Mononuclear cell (primary cell): ENCODE measurements around the gene FCER2. TPM values are rescaled to one million over a fixed set of nuclear protein-coding genes. Genes with fewer than 3 reads are reported as not detected.

Source experiments
- H3K27me3 ChIP-seq: 2 replicates; pipeline ENCODE4 v1.6.0; 2011; ENCODE audit warnings: low read length, control low read depth; ENCODE audit not compliant: insufficient read depth
- H3K4me1 ChIP-seq: 2 replicates; pipeline ENCODE4 v1.5.1; 2011; ENCODE audit warnings: mild to moderate bottlenecking, low read length, control low read depth; ENCODE audit not compliant: insufficient read depth
- H3K4me3 ChIP-seq: 2 replicates; pipeline ENCODE4 v1.5.1; 2011; ENCODE audit warnings: mild to moderate bottlenecking, low read length, moderate library complexity
- H3K9me3 ChIP-seq: 2 replicates; pipeline ENCODE4 v1.5.1; 2011; ENCODE audit warnings: low read depth, mild to moderate bottlenecking, control low read depth, low read length
- total RNA-seq: library from RNA; depleted of rRNA; stranded (reverse); fragments of >200 nt; gene quantifications from one replicate; pipeline ENCODE4 v1.2.3, GENCODE V29; 2012

Gene FCER2
- total RNA-seq, 1 donor = 25.4 TPM

GRCh38 chr19:7739211-7739755, 37.4 kb upstream of the FCER2 start:
- no peaks in the 10 kb centered on the region for H3K9me3 ChIP-seq
- no peaks in the 10 kb centered on the region for H3K27me3 ChIP-seq
- no peak overlapping the region for H3K4me3 ChIP-seq
- peaks cover 25% of the 10 kb centered on the region for H3K4me1 ChIP-seq

- Histone ChIP-seq H3K4me1 (peaks cover 35% of the 10 kb centered on the region), H3K4me3 (no peak overlapping the region), H3K27me3 (no peaks in the 10 kb centered on the region), H3K9me3 (no peaks in the 10 kb centered on the region)
Measured at GRCh38 chr19:7738023-7738422, 36.1 kb upstream of the FCER2 start.

DNA sequence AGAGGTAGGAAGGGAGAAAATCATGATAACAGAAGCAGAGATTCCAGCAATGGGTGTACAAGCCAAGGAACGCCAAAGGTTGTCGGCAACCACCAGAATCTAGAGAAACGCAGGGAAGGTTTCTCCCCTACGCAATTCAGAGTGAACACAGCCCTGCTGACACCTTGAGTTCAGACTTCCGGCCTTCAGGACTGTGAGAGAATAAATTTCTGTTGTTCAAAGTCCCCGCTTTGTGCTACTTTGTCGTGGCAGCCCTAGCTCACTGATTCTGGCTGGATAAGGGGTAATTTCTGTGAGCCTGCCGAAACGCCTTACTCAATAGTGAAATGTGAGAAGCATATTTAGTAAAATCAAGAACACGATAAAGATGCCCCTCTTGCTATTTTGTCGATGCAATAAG, 35.3 kb upstream of the FCER2 start:
- no peaks in the 10 kb centered on the region for H3K27me3 ChIP-seq
- H3K4me3 ChIP-seq = no peak overlapping the region
- peaks cover 35% of the 10 kb centered on the region for H3K4me1 ChIP-seq
- H3K9me3 ChIP-seq = no peaks in the 10 kb centered on the region

- Histone ChIP-seq H3K27me3 (no peaks in the 10 kb centered on the region), H3K4me1 (peaks cover 35% of the 10 kb centered on the region), H3K9me3 (no peaks in the 10 kb centered on the region), H3K4me3 (no peak overlapping the region)
Measured at GRCh38 chr19:7736148-7736547, 34.2 kb upstream of the FCER2 start.

DNA sequence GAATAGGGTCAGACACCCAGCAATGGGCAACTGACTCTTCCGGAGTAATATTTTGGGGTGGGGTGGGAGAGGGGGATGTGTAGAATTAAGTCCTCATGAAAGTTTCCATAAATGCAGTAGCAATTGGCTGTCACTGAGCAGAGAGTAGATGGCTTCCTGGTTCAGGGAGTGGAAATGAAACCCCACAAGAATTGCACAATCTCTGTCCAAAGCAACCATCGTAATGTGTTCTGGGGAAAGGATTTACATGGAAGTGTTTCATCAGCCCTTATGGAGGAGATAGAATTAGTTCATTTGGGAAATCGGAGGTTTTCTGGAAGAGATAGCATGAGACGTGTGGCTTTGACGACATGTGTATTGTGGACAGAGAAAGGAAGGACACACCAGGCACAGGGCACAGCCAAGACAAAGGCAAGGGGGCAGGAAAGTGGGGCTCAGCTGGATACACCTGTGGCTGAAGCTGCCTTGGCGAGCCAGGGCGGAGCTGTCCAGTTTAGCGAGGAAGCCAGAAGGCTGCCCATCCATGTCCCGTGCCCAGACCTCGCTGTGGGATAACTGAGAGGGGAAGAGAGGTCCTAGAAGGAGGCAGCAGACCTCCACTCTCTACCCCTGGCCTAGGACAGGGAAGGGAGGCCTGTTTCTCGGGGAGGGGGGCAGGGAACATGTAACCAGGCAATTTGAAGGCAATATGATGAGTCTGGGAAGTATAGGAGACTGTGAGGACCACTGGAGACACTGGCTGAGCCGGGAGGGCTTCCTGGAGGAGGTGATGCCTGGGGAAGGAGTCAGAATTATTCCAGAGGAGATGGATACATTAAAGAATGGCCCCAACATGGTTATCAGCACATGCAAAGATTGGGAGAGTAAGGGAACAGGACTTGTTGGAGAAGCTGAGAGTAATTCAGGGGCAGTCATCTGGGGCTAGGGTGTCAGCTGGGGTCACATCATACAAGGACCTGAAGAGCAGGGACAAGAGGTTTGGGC, 32.6 kb upstream of the FCER2 start:
- Histone ChIP-seq H3K9me3 (no peaks in the 10 kb centered on the region), H3K27me3 (peaks cover 7% of the 10 kb centered on the region), H3K4me1 (peaks cover 32% of the 10 kb centered on the region), H3K4me3 (no peak overlapping the region)

DNA sequence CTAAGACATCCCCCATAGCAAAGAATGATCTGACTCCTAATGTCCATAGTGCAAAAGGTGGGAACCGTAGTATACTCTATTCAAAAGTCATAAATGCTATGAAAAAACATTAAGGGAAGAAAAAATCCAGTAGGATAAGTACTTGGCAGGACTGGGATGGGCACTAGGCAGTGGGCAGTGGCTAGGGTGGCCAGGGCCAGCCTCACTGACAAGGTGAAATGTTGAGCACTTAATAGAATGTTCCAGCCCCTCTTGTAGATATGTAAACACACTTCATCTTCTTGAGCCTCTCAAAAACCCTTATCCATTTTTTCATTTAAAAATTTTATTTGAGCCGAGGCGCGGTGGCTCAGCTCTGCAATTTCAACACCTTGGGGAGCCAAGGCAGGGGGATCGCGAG, 31.4 kb upstream of the FCER2 start:
- Histone ChIP-seq H3K4me1 (peaks cover 43% of the 10 kb centered on the region), H3K4me3 (no peak overlapping the region), H3K9me3 (no peaks in the 10 kb centered on the region), H3K27me3 (peaks cover 16% of the 10 kb centered on the region)

DNA sequence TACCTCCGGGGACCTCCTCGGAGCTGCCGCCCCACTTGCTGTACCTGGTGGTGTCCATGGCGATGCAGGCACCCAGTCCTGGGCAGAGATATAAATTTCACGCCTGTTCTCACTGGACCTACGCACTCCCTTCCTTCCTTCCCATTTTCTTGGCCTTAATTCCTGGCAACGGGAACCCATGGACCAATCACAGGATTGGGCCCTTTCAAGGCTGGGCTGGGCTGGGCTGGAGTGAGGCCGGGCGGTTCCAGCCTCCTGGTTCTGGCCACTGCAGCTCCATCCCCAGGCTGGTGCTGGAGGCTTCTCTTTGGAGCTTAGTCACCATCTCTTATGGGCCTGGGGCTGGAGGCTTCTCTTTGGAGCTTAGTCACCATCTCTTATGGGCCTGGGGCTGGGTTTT, 30.1 kb upstream of the FCER2 start, which contains the start of gene CLEC4G:
TSS of gene CLEC4G (minus strand) at position 66 of the 400 bp plus-strand sequence. CDS start at position 58, 8 bp downstream.
- H3K9me3 ChIP-seq = no peaks in the 10 kb centered on the region
- peaks cover 16% of the 10 kb centered on the region for H3K27me3 ChIP-seq
- peaks cover 43% of the 10 kb centered on the region for H3K4me1 ChIP-seq
- no peak within 1 kb of the TSS for H3K4me3 ChIP-seq

- no peak overlapping the region for H3K4me3 ChIP-seq
- peaks cover 16% of the 10 kb centered on the region for H3K27me3 ChIP-seq
- H3K4me1 ChIP-seq = peaks cover 43% of the 10 kb centered on the region
Measured at GRCh38 chr19:7731615-7732014, 29.7 kb upstream of the FCER2 start.

DNA sequence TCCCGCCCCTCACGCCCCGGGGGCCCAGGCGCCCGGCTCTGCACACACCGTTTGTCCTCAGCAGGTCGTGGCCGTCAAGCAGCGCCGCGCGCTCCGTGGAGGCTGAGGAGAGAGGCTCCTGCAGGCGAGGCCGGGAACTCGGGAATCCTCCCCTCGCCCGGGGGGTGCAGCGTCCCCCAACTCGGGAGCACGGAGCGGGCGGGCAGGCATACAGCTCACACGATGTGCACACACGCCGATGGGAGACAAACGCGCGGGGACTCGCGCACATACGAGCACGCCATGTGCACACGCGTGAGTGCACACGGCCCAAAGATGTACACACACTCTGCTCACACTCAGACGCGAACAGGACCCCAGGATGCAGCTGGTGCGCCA, 29.3 kb upstream of the FCER2 start:
- H3K4me1 ChIP-seq = peaks cover 43% of the 10 kb centered on the region
- no peaks in the 10 kb centered on the region for H3K9me3 ChIP-seq
- peaks cover 16% of the 10 kb centered on the region for H3K27me3 ChIP-seq
- no peak overlapping the region for H3K4me3 ChIP-seq

More at GRCh38 chr19:7731615-7732014, 29.7 kb upstream of the FCER2 start:
- no peaks in the 10 kb centered on the region for H3K9me3 ChIP-seq

DNA sequence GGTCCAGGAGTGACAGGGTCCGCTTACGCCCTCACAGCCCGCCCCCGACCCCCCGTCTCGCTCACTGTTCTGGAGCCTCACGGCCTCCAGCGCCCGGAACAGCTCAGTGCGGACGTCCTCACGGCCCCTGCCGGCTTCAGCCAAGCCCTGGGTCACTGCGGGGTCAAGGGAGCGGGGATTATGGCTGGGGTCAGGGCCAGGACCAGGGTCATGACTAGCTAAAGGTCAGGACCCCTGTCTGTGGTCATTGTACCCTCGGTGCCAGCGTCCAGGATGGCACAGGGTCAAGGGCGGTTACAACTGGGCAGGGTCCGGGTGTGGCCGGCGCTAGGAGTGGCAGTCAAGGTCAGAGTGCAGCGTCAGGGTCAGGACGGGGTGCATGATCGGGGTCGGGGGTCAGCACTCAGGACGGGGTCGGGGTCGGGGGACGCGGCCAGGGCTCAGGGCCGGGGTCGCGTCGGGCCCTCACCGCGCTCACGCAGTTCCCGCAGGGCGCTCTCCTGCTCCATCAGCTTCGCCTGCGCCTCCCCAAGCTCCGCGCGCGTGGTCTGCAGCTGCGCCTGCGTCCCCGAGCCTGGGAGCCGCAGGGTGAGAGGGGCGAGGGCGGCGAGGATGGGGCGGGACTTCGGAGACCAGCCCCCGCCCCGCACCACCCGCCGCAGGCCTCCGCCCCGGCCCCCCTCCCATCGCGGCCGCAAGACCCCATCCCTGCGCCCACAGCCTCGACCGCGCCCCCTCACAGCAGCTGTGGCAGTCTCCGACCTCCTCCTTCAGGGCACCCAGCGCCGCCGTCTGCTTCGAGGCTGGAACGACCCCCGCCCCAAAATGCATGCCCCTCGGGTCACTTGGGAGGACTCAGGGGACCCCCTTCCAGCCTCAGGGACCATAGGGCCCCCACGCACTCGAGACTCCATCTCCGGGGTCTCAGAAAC, 28.6 kb upstream of the FCER2 start:
- Histone ChIP-seq H3K4me1 (peaks cover 39% of the 10 kb centered on the region), H3K27me3 (peaks cover 16% of the 10 kb centered on the region), H3K9me3 (no peaks in the 10 kb centered on the region), H3K4me3 (no peak overlapping the region)

- Histone ChIP-seq H3K4me3 (no peak overlapping the region), H3K4me1 (peaks cover 37% of the 10 kb centered on the region), H3K27me3 (peaks cover 16% of the 10 kb centered on the region), H3K9me3 (no peaks in the 10 kb centered on the region)
Measured at GRCh38 chr19:7729831-7730285, 27.9 kb upstream of the FCER2 start.

DNA sequence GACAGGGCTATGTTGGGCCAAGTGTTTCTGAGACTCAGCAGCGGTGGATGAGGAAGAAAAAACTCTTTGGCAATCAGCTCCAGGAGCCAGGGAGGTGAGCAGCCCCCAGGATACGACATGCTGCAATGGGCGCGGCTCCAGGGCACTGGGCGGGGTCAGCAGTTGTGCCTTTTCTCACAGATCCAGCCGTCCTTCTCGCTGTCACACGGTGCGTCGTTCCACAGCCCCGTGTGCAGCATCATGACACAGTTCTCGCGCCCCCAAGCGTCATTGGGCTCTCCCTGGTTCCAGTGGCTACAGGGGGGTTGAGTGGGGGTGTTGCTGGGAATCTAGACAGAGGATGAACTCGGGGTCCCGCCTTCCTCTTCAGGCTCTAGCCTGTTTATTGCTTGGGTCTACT, 27.3 kb upstream of the FCER2 start:
- peaks cover 16% of the 10 kb centered on the region for H3K27me3 ChIP-seq
- H3K4me3 ChIP-seq = no peak overlapping the region
- peaks cover 31% of the 10 kb centered on the region for H3K4me1 ChIP-seq

DNA sequence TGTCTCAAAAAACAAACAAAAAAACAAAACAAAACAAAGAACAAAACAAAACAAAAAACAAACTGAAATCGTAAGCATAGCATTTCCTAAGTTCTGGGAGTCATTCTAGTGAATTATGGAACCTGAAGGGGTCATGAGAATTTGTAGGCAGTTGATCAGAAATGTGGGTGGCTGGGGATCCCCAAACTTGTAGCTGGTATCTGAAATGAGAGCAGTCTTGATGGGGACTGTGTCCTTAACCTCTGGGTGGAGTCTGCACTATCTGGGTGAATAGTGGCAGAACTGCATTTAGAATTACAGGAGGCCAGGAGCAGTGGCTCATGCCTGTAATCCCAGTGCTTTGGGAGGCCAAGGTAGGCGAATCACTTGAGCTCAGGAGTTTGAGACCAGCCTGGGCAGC, 23.9 kb upstream of the FCER2 start:
- peaks cover 21% of the 10 kb centered on the region for H3K4me1 ChIP-seq
- peaks cover 16% of the 10 kb centered on the region for H3K27me3 ChIP-seq
- no peak overlapping the region for H3K4me3 ChIP-seq
- H3K9me3 ChIP-seq = no peaks in the 10 kb centered on the region

More for the DNA sequence above, 27.3 kb upstream of the FCER2 start:
- no peaks in the 10 kb centered on the region for H3K9me3 ChIP-seq

- Histone ChIP-seq H3K9me3 (no peaks in the 10 kb centered on the region), H3K27me3 (no peaks in the 10 kb centered on the region), H3K4me1 (peaks cover 12% of the 10 kb centered on the region), H3K4me3 (no peak overlapping the region)
Measured at GRCh38 chr19:7722231-7722651, 20.3 kb upstream of the FCER2 start.
